Sigmoid colon (tissue), 4 donors: ENCODE measurements around the gene METAP1D.

Source experiments
- EP300 ChIP-seq, 4 donors: sonication (generic); formaldehyde crosslinking; IDR thresholded peaks; one replicate each; pipeline ENCODE4 v1.6.1; 2017; ENCODE audit warnings: antibody characterized with exemption in 4 of 4
- POLR2AphosphoS5 ChIP-seq, 4 donors: sonication (generic); formaldehyde crosslinking; IDR thresholded peaks; one replicate each; pipeline ENCODE4 v1.6.1; 2017; ENCODE audit warnings: antibody characterized with exemption in 4 of 4
- TF ChIP-seq, protein P1 (sequence below), 4 experiments: fragments of 450-650 bp in 3 of 4; fragments of 200-600 bp in 1 of 4; IDR thresholded peaks; one replicate each; pipeline ENCODE4 v1.5.1; 2016 to 2019; ENCODE audit warnings: antibody characterized with exemption in 4 of 4, mild to moderate bottlenecking in 3 of 4, moderate library complexity in 2 of 4

DNA sequence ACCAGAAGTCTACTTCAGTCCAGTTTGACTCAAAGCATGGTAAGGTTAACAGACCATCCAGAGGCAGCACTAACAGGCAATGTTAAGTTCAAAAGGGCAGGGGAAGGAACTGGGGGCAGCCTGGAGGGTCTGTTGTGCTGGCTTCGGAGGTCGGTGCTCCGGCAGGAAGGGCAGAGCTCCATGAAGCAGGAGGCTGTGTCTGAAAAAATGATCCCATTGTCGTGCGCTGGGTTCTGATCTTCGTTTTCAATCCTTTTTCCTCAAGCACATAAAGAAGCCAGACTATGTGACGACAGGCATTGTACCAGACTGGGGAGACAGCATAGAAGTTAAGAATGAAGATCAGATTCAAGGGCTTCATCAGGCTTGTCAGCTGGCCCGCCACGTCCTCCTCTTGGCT is 63.7 kb downstream of the METAP1D start:
- TF ChIP-seq, protein P1, sequence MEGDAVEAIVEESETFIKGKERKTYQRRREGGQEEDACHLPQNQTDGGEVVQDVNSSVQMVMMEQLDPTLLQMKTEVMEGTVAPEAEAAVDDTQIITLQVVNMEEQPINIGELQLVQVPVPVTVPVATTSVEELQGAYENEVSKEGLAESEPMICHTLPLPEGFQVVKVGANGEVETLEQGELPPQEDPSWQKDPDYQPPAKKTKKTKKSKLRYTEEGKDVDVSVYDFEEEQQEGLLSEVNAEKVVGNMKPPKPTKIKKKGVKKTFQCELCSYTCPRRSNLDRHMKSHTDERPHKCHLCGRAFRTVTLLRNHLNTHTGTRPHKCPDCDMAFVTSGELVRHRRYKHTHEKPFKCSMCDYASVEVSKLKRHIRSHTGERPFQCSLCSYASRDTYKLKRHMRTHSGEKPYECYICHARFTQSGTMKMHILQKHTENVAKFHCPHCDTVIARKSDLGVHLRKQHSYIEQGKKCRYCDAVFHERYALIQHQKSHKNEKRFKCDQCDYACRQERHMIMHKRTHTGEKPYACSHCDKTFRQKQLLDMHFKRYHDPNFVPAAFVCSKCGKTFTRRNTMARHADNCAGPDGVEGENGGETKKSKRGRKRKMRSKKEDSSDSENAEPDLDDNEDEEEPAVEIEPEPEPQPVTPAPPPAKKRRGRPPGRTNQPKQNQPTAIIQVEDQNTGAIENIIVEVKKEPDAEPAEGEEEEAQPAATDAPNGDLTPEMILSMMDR (IDR thresholded peaks at IDR 0.05) = no peak
- TF ChIP-seq EP300 (IDR thresholded peaks at IDR 0.05) = no peak
- no peak for TF ChIP-seq POLR2AphosphoS5 (IDR thresholded peaks at IDR 0.05)
